Measurements from ENCODE around the gene PPA1.
"Not testable (repeated sequence)": the region's sequence is repeated elsewhere in the genome, so short reads cannot be mapped to it uniquely, and the experiment has no call there.

PPA1 gene

DNA sequence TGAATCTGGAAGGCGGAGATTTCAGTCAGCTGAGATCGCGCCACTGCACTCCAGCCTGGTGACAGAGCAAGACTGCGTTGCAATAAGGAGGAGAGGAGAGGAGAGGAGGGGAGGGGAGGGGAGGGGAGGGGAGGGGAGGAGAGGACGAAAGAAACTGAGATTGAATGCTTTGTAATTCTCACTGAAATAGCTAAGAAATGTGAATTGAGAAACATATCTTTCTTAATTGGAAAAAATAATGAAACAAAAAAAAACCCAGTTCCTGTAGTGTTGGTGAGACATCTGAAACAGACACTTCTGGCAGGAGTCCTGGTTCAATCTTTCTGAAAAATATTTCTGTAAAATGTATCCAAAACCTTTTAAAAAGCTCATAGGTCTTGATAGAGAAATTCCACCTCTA lies 26.5 kb downstream of the PPA1 start:
- no peak for DNase-seq

DNA sequence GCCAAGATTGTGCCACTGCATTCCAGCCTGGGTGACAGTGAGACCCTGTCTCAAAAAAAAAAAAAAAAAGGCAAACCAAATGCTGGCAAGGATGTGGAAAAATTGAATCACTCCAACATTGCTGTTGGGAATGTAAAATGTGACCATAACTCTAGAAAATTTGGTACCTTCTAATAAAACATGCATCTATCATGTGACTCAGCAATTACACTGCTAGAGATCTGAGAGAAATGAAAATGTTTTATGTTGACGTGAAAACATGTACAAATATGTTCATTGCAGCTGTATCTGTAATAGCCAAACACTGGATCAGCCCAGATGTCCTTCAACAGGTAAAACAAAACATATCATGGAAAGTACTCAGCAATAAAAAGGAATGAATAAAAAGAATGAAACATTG lies 32.1 kb downstream of the PPA1 start:
- no peak for DNase-seq

DNA sequence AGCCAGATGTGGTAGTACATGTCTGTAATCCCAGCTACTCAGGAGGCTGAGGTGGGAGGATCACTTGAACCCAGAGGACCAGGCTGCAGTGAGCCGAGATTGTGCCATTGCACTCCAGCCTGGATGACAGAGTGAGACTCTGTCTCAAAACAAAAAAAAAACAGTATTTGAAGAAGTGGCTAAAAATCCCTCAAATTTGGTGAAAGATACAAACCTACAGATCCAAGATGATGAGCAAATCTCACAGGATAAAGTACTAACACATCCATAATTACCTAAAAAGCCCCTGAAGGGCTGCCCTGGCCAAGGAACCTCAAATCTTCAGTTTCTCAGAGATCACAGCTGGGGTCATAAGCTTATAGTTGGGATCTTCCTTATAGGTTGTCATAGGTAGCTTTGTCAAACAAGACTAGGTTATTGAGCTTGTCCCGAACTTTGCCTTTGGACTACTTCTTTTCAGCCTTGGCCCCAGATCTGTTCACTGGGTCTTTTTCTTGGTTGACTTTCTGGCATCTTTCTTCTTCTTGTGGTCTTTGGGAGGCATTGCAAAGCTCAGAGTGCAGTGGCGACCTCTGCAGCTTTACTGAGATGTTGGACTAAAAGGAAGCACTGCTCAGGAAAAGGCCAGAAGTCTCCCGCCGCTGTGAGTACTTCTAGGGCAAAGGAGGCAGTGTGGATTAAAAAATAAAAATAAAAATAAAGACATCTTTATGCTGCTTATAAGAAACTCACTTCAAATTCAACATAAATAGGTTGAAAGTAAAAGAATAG lies 34.3 kb downstream of the PPA1 start:
- no peak for DNase-seq

DNA sequence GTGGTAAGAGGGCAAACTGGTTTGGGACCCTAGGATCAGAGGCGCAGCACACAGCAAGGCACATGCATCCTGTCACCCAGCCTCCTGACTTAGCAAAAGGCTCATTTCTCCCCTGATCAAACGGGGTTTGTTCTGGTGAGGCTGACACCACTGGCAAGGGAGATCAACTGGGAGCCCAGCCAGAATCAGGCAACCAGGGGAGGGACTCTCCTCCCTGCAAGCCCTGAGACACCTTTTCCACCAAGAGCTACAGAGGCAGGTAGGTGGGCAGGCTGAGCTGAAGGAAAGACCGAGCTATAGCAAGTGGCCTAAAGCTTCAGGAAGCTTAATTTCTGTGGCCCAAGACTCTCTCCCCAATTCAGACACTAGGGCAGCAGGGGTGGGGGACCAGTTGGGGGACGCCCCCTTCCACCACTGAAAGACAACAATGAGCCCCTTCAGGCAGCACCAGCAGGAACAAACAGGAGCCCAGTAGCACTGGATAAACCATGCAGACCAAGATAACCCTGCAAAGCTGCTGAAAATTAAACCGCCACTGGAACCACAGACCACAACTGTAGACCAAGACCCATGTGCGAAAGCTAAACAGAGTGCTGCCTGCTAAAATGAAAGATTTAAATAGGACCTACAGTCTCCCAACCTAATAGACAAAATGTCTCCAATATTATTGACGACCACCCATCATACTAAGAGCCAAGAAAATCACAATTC lies 35.8 kb downstream of the PPA1 start:
- no peak for DNase-seq

DNA sequence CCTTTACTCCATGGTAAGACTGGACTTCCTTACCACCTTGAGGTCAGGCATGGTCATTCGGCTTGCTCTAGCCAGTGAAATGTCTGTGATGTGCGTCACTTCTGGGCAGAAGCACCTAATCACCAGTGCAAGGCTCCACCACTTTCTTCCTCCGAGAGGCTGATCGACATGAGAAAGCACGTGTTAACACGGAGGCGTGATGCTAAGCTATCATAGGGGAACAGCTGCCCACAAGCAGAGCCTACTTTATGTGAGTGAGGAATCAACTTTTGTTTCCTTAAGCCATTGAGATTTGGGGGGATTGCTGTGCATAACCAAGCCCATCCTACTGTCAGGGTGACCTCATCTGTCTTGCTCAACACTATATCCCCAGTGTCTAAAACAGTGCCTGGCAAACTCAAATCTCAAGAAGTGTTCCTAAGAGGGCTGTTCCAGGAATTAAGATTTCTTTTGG lies 39.8 kb downstream of the PPA1 start:
- DNase-seq = no peak

DNA sequence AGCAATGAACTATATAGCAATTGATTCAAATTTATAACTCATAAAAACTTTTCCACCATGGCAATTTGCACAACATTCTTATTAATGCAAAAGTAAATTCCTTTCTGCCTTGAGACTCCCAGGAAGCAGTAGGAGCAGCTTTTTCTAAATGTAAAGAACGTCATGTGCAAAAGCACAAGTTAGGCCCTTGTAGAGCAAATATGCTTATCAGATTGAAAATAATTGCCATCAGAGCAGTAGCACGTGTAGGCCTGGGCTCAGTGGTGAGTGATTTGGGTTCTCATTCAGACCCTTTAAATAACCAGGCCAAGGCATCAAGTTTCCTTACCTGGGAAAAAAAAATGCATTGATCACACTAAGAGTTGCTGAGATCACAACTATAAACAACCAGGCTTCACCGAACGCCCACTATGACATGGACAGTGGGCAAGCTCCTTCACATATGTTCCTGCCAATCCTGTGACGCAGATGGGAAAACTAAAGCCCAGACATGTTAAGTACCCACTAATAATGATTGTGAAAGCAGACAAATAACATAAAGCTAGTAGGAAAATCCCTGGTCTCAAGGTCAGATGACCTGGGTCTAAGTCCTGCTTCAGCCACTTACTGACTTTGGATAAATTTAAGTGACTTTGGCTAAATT lies 40.8 kb downstream of the PPA1 start:
- DNase-seq = no peak

DNA sequence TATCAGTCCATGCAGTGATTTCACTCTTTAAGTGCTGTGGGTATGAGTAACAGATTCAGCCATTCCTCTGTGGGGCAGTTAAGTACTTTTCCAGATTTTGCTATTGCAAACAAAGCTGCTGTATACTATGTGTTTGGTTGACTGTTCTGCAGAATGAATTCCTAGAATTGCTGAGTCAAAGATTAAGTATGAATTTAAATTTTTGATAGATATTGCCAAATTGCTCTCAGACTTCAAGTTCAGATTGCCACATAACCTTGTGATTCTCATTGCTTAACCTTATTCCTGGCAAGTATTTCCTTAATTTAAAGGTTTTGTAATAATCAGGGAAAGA lies 41.3 kb downstream of the PPA1 start:
- DNase-seq = no peak

DNA sequence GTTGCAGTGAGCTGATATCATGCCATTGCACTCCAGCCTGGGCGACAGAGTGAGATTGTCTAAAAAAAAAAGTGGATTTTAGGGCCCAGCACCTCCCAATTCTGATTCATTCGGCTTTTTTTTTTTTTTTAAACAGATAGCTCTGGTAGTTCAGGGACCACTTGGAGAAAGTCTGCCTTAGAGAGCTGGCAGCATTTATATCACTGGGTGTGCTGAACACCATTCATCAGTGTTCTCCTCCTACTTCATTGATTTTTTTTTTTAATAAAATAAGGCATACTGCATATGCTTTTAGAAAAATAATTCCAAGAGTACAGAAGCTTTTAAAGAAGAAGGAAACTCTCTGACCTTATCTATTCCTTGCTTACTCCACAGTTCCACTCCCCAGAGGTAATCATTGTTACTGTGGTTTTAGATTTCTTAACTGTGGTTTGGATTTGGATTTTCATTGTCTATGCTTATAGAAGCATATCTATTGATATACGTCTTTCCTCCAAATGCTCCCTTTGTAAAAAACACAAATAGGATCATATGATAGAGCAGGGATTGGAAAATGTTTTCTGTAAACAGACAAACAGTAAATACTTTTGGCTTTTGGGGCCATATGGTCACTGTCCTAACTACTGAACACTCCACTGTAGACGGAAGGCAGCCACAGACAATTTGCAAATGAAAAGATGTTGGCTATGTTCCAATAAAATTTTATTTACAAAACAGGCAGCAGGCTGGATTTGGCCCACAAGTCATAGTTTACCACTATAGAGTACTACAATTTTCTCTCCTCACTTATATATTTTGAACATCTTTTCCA lies 41.9 kb downstream of the PPA1 start:
- DNase-seq = no peak

DNA sequence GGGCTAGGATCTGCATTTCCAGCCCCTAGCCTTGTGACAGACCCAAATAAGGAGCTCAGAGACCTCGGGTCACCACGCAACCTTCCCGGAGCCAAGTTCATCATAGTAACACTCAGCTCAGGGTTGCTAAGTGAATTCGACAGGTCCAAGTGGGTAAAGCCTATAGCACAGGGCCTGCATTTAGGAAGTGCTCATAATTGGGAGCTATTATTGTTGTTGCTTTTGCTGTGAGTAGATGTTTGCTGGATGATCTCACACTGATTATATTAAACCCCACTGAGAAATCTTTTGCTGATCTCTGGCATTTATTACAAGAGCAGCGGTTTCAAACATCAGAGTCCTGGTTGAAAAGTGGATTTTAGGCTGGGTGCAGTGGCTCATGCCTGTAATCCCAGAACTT lies 42.6 kb downstream of the PPA1 start:
- DNase-seq = no peak

DNA sequence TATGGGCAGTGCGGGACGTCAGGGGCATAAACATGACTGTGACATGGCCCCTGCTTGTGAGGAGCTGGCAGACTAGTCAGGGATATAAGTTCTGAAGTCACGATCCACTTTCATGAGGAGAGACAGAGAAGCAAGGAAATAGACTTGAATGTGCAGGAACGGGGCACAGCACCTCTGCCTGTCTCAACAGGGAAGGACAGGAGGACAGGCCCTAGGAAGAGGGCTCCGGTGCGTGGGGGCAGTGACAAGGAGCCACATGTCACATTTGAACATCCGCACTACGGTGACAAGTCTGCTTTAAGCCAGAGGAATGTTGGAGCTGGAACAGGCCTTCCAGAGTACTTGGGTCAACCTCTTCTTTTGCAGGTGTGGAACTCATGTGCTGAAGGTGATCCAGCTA lies 43.1 kb downstream of the PPA1 start:
- DNase-seq = no peak

DNA sequence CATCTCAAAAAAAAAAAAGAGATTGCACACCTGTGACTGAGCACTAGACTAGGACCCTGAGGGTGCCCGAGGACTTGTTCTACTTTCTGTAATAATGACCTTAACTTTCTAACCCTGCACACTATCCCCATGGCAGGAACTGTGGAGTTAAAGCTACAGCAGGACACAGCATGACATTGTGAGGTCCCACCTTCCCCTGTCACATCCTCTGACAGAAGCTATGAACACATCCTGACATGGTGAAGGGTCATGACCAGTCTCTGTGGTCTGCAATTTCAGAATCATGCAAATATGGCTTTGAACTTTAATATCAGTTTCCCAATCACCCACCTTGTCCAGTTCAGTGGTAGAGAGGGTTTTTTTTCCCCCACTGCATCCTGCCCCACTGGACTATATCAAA lies 44.5 kb downstream of the PPA1 start:
- no peak for DNase-seq

DNA sequence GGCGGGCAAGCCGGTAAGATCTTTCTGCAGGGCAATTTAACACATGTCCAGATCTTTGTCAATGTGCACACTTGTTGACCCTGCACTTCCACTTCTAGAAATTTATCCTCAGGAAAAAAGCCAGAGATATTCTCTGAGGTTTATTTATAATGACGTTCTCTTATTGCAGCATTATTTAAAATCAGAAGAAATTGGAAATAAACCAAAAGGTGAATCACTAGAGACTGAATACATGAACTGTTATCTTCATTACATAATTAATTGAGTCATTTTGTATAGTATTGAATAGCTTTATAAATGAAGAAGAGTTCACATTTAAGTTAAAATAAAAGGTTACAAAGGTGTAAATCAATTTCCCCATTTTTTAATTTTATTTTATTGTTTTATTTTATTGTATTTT lies 46.7 kb downstream of the PPA1 start:
- DNase-seq = no peak

DNA sequence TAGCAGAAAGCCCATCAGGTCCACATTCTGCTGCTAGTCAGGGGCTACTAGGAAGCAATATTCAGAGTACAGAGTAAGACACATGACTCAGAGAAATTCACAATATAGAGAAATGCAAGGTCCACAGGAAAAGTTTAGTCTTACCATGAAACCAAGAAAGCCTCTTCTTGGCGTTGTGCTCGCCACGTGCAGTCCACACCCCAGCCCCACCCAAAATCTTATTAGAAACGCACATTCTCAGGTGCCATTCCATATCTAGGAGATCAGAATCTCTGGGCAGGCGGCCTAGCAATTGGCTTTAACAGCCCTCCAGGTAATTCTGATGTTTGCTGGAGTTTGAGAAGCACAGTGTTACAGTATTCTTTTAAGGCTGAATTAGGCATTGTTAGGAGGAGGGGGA lies 47.1 kb downstream of the PPA1 start:
- no peak for DNase-seq

DNA sequence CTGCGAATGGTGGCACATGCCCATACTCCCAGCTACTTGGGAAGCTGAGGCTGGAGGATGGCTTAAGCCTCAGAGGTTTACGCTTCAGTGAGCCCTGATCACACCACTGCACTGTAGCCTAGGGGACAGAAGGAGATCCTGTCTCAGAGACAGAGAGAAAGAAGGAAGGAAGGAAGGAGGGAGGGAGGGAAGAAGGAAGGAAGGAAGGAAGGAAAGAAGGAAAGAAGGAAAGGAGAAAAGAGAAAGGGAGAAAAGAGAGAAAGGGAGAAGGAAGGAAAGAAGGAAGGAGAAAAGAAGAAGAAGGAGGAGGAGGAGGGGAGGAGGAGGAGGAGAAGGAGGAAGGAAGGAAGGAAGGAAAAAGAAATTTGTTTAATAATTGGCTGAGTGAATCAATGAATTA lies 49.9 kb downstream of the PPA1 start:
- DNase-seq = no peak

DNA sequence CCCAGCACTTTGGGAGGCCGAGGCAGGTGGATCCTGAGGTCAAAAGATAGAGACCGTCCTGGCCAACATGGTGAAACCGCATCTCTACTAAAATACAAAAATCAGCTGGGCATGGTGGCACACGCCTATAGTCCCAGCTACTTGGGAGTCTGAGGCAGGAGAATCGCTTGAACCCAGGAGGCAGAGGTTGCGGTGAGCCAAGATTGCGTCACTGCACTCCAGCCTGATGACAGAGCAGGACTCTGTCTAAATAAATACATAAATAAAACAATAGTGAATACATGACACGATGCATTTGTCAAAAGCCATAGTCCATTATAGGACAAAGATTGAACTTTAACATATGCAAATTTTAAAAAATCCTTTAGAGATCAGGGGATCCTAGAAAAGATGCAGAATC lies 54.0 kb downstream of the PPA1 start:
- not testable (repeated sequence) for DNase-seq

DNA sequence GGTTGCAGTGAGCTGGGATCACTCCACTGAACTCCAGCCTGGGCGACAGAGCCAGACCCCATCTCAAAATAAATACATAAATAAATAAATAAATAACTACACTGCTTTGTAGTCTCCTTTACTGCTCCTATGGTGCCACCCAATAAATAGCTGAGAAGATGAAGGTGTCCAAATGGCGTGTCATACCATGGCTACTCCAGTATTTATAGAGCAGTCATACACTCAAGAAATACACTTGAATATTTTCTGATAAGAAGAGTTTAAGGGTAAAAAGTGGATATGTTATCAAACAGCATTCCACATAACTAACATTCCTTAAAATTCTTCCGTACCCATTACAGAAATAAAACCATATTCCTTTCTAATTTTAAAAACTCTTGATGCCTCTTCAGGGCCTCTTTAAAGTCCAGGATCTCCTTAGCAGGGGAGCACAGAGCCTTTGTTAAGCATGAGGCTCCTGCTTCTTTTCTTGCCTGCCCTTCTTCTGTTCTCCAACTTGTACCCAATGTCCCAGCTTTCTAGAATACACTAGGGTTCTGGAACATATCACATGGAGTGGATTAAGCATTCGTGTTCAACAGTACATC lies 55.0 kb downstream of the PPA1 start:
- no peak for DNase-seq

DNA sequence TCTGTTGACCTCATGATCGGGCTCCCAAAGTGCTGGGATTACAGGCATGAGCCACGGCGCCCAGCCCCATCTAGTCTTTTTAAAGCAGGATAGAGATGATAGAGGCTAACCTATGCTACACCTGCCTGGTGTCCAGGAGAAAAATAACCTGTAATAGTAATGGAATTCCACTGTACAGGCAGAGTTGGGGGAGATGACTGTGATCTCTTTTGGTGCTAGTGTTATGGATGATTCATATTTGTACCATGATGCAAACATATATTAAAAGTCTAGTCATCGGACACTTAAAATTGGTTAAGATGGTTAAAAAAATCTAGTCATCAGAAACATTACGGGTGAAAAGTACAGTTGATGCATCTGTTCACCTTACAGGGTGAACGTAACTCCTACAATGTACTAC lies 56.8 kb downstream of the PPA1 start:
- no peak for DNase-seq

DNA sequence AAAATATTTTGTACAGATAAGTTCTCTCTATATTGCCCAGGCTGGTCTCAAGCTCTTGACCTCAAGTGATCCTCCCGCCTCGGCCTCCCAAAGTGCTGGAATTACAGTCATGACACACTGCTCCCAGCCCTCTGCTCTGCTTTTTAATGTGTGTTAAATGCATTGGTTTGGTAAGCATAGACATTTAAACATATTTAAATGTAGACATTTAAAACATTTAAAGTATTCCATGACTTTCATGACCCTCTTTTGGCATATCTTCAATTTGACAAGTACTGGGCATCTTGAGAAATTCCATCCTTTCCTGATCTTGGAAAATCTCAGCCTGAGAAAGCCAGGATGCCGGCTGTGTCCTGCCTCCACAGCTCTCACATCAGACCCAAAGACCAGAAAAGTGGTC lies 57.7 kb downstream of the PPA1 start:
- no peak for DNase-seq

DNA sequence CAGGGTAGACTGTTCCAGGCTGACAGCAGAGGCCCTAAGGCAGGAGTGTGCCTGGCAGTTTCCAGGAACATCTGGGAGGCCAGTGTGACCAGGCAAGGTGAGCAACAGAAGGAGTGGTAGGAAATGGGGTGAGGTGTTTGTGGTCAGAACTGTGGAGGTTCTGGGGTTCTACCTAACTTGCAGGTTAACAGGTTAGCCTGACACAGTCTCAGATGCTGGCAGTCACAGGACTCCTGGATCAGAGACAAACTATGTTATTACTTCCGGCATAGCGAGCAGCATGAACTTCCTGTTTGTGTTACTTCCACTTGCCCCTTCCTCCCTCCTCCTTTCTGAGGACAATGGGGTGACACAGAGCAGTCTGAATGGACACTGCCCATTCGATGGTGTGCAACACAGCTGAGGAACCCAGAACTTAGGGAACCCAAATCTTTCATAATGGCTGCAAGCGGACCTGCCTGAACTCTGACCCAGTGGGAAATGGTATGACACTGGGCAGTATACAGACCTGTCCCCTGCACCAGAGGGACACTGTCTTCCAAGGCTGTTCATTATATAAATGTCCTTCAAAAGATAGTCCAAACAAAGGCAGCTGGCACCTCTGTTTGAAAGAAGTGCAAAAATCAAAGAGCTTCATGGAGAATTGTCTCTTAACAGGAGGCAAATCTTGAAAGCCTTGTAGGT lies 59.0 kb downstream of the PPA1 start:
- DNase-seq = no peak

DNA sequence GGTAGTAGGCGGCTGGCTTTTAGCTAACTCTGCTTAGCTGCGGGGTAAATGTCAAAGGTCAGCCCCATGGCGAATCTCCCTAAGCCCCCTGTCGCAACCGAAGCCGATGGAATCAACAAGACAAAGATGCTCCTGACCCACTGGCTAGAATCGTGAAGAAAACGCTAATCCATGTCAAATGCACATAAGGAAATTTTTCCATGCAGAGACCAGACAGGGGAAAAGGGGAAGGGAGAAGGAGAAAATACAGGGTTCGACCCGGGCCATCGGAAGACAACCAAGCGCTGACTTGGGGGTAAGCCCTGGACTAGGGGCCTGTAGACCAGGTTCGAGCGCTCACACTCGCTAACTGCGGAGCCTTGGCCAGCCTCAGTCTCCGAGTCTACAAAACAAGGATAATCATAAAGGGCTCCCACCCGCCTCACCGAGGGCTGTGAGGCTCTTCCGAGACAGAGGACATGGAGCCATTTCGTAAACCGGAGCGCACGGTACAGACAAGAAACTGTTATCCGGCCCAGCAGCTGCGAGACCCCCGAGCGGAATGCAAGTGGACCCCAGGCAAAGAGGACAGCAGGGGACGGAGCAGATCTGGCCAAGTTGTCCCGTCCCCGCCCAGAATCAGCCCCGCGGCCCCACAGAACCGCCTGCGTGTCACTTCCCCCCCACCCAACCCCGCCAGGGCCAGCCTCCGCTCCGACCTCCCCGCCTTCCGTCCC lies 63.4 kb downstream of the PPA1 start:
- no peak for DNase-seq

DNA sequence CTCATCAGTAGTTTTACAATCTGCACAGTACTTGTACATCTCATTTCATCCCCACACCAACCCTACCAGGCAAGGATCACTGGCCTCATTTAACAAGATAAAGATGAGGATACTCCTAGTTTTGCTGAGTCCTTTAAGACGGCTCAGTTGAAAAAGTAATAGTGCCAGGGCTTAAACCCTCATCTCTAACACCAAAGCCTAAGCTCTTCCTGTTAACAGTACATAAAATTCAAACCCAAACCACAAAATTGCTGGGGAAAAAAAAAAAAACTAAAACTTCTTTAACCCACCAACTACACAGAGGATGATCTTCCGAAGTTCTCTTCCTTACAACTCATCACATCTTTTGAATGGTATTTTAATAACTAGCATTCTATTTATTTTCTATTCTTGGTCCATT lies 64.2 kb downstream of the PPA1 start:
- no peak for DNase-seq

DNA sequence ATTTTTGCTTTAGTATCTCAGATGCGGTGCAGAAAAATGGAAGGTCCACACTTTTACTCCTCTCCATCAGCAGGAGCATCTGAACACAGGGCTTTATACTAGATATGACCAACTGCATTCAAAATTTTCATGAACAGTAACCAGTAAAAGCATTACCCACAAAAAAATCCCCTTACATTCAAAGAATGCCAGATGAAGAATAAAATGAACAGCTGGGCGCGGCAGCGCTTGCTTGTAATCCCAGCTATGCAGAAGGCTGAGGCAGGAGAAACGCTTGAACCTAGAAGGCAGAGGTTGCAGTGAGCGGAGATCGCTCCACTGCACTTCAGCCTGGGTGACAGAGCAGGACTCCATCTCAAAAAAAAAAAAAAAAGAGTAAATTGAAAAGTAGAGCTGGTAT lies 66.0 kb downstream of the PPA1 start:
- no peak for DNase-seq
